ENCODE results near the gene TUFT1.

TUFT1 gene

DNA sequence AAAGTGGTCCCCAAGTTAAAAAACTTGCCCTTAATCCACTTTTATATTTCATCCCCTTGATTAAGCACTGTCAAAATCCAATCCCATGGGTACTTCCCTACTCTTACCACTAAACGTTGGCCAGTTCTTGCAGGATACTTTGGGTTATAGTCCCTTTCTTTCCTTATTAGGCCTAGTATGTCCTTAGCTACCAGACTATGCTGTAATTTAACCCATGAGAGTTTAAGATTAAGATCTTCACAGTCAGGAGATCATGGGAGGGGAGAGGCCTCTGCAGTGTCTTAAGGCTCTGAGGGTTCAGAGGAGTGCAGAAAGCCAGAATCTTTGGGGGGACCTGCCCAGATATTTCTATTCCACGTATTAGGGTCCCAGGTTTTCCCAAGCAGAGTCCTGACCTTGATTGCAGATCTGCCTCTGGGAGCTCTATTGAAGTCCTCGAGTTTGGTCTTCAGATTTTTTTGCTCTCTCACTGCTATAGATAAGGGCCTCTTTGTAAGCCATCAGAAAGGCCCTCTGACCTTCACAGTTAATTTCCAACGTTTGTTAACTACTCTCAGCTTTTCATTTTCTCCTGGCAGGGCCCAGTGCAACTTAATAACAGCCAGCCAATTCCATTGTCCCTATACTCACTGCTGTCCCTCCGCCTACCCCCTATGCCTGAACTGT, 37.9 kb upstream of the TUFT1 start:
- TF ChIP-seq FOXP2 (optimal IDR thresholded peaks at IDR 0.05; ENCODE audit: borderline replicate concordance, extremely low read depth, extremely low read length, insufficient read depth) (no peak), TAF1 (IDR thresholded peaks at IDR 0.05; ENCODE audit: borderline replicate concordance, insufficient read depth, low read length) (no peak), SIN3A (IDR thresholded peaks at IDR 0.05; ENCODE audit: borderline replicate concordance, insufficient read depth, low read length) (no peak), POLR2AphosphoS5 (IDR thresholded peaks at IDR 0.05; ENCODE audit: low read depth, low read length) (no peak)
- TF ChIP-seq, protein P1, sequence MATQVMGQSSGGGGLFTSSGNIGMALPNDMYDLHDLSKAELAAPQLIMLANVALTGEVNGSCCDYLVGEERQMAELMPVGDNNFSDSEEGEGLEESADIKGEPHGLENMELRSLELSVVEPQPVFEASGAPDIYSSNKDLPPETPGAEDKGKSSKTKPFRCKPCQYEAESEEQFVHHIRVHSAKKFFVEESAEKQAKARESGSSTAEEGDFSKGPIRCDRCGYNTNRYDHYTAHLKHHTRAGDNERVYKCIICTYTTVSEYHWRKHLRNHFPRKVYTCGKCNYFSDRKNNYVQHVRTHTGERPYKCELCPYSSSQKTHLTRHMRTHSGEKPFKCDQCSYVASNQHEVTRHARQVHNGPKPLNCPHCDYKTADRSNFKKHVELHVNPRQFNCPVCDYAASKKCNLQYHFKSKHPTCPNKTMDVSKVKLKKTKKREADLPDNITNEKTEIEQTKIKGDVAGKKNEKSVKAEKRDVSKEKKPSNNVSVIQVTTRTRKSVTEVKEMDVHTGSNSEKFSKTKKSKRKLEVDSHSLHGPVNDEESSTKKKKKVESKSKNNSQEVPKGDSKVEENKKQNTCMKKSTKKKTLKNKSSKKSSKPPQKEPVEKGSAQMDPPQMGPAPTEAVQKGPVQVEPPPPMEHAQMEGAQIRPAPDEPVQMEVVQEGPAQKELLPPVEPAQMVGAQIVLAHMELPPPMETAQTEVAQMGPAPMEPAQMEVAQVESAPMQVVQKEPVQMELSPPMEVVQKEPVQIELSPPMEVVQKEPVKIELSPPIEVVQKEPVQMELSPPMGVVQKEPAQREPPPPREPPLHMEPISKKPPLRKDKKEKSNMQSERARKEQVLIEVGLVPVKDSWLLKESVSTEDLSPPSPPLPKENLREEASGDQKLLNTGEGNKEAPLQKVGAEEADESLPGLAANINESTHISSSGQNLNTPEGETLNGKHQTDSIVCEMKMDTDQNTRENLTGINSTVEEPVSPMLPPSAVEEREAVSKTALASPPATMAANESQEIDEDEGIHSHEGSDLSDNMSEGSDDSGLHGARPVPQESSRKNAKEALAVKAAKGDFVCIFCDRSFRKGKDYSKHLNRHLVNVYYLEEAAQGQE (IDR thresholded peaks at IDR 0.05; ENCODE audit: insufficient read depth in 1 of 2, low read depth in 2 of 2, low read length in 2 of 2) = no peak

- TF ChIP-seq TAF1 (IDR thresholded peaks at IDR 0.05; ENCODE audit: borderline replicate concordance, insufficient read depth, low read length) (no peak), SIN3A (IDR thresholded peaks at IDR 0.05; ENCODE audit: borderline replicate concordance, insufficient read depth, low read length) (no peak), FOXP2 (optimal IDR thresholded peaks at IDR 0.05; ENCODE audit: borderline replicate concordance, extremely low read depth, extremely low read length, insufficient read depth) (no peak), POLR2AphosphoS5 (IDR thresholded peaks at IDR 0.05; ENCODE audit: low read depth, low read length) (no peak)
- TF ChIP-seq, protein P1 (IDR thresholded peaks at IDR 0.05; ENCODE audit: insufficient read depth in 1 of 2, low read depth in 2 of 2, low read length in 2 of 2) = no peak
These were observed 37.0 kb upstream of the TUFT1 start for GRCh38 chr1:151502859-151503780.

GRCh38 chr1:151504252-151504651, 35.9 kb upstream of the TUFT1 start:
- TF ChIP-seq SIN3A (IDR thresholded peaks at IDR 0.05; ENCODE audit: borderline replicate concordance, insufficient read depth, low read length) (no peak), FOXP2 (optimal IDR thresholded peaks at IDR 0.05; ENCODE audit: borderline replicate concordance, extremely low read depth, extremely low read length, insufficient read depth) (no peak), POLR2AphosphoS5 (IDR thresholded peaks at IDR 0.05; ENCODE audit: low read depth, low read length) (no peak), TAF1 (IDR thresholded peaks at IDR 0.05; ENCODE audit: borderline replicate concordance, insufficient read depth, low read length) (no peak)
- TF ChIP-seq, protein P1 (IDR thresholded peaks at IDR 0.05; ENCODE audit: insufficient read depth in 1 of 2, low read depth in 2 of 2, low read length in 2 of 2) = no peak

DNA sequence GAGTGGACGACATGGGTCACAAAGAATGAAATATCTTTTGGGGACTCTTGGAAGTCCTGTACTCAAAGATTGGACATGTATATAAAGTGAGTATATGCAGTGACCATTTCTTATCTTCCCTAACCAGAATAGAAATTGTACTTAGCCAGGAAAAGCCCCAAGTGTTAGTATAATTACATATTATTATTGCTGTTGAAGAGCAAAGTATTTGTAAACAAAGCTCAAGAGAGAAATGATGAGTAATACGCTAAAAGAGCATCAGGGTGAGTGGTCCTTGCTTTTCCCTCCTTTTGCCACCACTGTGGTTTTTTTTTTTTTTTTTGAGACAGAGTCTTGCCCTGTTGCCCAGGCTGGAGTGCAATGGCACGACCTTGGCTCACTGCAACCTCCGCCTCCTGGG, 35.4 kb upstream of the TUFT1 start:
- TF ChIP-seq TAF1 (IDR thresholded peaks at IDR 0.05; ENCODE audit: borderline replicate concordance, insufficient read depth, low read length) (no peak), FOXP2 (optimal IDR thresholded peaks at IDR 0.05; ENCODE audit: borderline replicate concordance, extremely low read depth, extremely low read length, insufficient read depth) (no peak), SIN3A (IDR thresholded peaks at IDR 0.05; ENCODE audit: borderline replicate concordance, insufficient read depth, low read length) (no peak), POLR2AphosphoS5 (IDR thresholded peaks at IDR 0.05; ENCODE audit: low read depth, low read length) (no peak)
- TF ChIP-seq, protein P1 (IDR thresholded peaks at IDR 0.05; ENCODE audit: insufficient read depth in 1 of 2, low read depth in 2 of 2, low read length in 2 of 2) = no peak
